ENCODE results near the gene VPS11. TPM values are rescaled to one million over a fixed set of nuclear protein-coding genes. Genes with fewer than 3 reads are reported as not detected.

VPS11 gene
- polyA plus RNA-seq, 1 donor from 2014 or later = 24.8 TPM

DNA sequence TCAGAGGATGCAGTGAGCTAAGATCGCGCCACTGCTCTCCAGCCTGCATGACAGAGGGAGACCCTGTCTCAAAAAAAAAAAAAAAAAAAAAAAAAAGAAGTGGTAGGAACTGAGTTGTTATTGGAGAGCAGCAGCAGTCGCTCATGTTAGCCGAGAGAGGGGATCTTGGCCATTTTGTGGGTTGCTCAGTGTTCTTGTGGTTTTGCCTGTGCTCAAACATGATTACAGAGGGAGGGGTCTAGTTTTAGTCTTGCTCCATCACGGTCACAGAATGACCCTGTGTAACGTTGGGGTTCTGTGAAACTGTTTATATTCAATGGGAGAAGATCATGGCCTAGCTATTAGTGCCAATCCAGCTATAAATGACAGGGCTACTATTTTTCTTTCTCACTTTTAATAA is 32.1 kb downstream of the VPS11 start:
- H3K4me2 ChIP-seq (ENCODE audit: low read length) = no peak overlapping the region
- H4K20me1 ChIP-seq (ENCODE audit: insufficient read depth) = no peaks in the 10 kb centered on the region
- H3K36me3 ChIP-seq (ENCODE audit: insufficient read depth, low read length) = no peaks in the 10 kb centered on the region
- no peak overlapping the region for H3K27ac ChIP-seq (ENCODE audit: low read length)
- no peaks in the 10 kb centered on the region for H3K79me2 ChIP-seq (replicated peaks; ENCODE audit: insufficient read depth, low read length)
- no peaks in the 10 kb centered on the region for H3K27me3 ChIP-seq (ENCODE audit: insufficient read depth, low read depth, low read length)
- no peaks in the 10 kb centered on the region for H3K9me3 ChIP-seq (ENCODE audit: low read length)
- H2AFZ ChIP-seq (ENCODE audit: low read depth, low read length) = no peak overlapping the region
- H3K9ac ChIP-seq (ENCODE audit: low read length) = no peak overlapping the region
- H3F3A ChIP-seq (ENCODE audit: insufficient read depth, low read length, poor library complexity, severe bottlenecking) = no peaks in the 10 kb centered on the region
- H3K4me3 ChIP-seq (ENCODE audit: low read length) = no peak overlapping the region
- TF ChIP-seq RAD21 (conservative IDR thresholded peaks at IDR 0.05) (no peak), POLR2AphosphoS5 (IDR thresholded peaks at IDR 0.05) (no peak), EP300 (conservative IDR thresholded peaks at IDR 0.05; ENCODE audit: poor library complexity, severe bottlenecking) (no peak), REST (IDR thresholded peaks at IDR 0.05; ENCODE audit: borderline replicate concordance) (no peak), SMC3 (conservative IDR thresholded peaks at IDR 0.05; ENCODE audit: poor library complexity) (no peak), MXI1 (conservative IDR thresholded peaks at IDR 0.05; ENCODE audit: poor library complexity, severe bottlenecking) (no peak), EZH2 (IDR thresholded peaks at IDR 0.05; ENCODE audit: borderline replicate concordance, insufficient read depth, low read length, poor library complexity, severe bottlenecking) (no peak), TAF1 (IDR thresholded peaks at IDR 0.05; ENCODE audit: low read depth) (no peak), CTCF (IDR thresholded peaks at IDR 0.05; ENCODE audit: poor library complexity, severe bottlenecking) (no peak)
- H3K9me2 ChIP-seq (ENCODE audit: insufficient read depth, low read length) = no peaks in the 10 kb centered on the region

GRCh38 chr11:119100246-119100970 is 32.8 kb downstream of the VPS11 start:
- H2AFZ ChIP-seq (ENCODE audit: low read depth, low read length) = no peak overlapping the region
- no peak overlapping the region for H3K27ac ChIP-seq (ENCODE audit: low read length)
- H3K4me3 ChIP-seq (ENCODE audit: low read length) = peak overlapping the region; percentile 82
- no peaks in the 10 kb centered on the region for H4K20me1 ChIP-seq (ENCODE audit: insufficient read depth)
- peak overlapping the region; percentile 75 for H3K9ac ChIP-seq (ENCODE audit: low read length)
- no peaks in the 10 kb centered on the region for H3F3A ChIP-seq (ENCODE audit: insufficient read depth, low read length, poor library complexity, severe bottlenecking)
- no peaks in the 10 kb centered on the region for H3K79me2 ChIP-seq (replicated peaks; ENCODE audit: insufficient read depth, low read length)
- no peaks in the 10 kb centered on the region for H3K9me3 ChIP-seq (ENCODE audit: low read length)
- no peaks in the 10 kb centered on the region for H3K36me3 ChIP-seq (ENCODE audit: insufficient read depth, low read length)
- peak overlapping the region; percentile 88 for H3K4me2 ChIP-seq (ENCODE audit: low read length)
- TF ChIP-seq RAD21 (conservative IDR thresholded peaks at IDR 0.05) = peak; percentile 18
- TF ChIP-seq TAF1 (IDR thresholded peaks at IDR 0.05; ENCODE audit: low read depth) = no peak
- TF ChIP-seq CTCF (IDR thresholded peaks at IDR 0.05; ENCODE audit: poor library complexity, severe bottlenecking) = peak; percentile 53
- H3K9me2 ChIP-seq (ENCODE audit: insufficient read depth, low read length) = no peaks in the 10 kb centered on the region
- H3K27me3 ChIP-seq (ENCODE audit: insufficient read depth, low read depth, low read length) = no peaks in the 10 kb centered on the region

All from neural cell (in vitro differentiated cells).